ENCODE data around the gene PRND. TPM values are rescaled to one million over a fixed set of nuclear protein-coding genes. Genes with fewer than 3 reads are reported as not detected.
"Not testable (repeated sequence)": the region's sequence is repeated elsewhere in the genome, so short reads cannot be mapped to it uniquely, and the experiment has no call there.

The PRND gene
- polyA plus RNA-seq, 1 donor (not counting 4 experiments of a cell fraction or from before 2014, with no cell fraction given): not detected

GRCh38 chr20:4759100-4759884 lies 37.6 kb downstream of the PRND start:
- H3K36me3 ChIP-seq (ENCODE audit: control insufficient read depth in 2 of 2, extremely low read depth in 1 of 2, insufficient read depth in 2 of 2, low read length in 2 of 2); H3K27ac ChIP-seq (ENCODE audit: control insufficient read depth, insufficient read depth, low read length); H3K79me2 ChIP-seq (ENCODE audit: control insufficient read depth, insufficient read depth, low read length); H3K9me3 ChIP-seq (ENCODE audit: control insufficient read depth, low read depth, low read length); H2AFZ ChIP-seq (ENCODE audit: control insufficient read depth, low read length); DNase-seq (ENCODE audit: low read depth, low spot score); dilution Hi-C loops (cut with MboI; ENCODE audit: extremely low pct_ligation_motif_present, low sequenced_read_pairs); H3K9me1 ChIP-seq (ENCODE audit: control insufficient read depth, extremely low read depth, insufficient read depth, low read length); H3K27me3 ChIP-seq (ENCODE audit: control insufficient read depth, extremely low read depth, insufficient read depth, low read length); H4K20me1 ChIP-seq (ENCODE audit: control insufficient read depth, extremely low read depth, insufficient read depth, low read length); H3K4me2 ChIP-seq (ENCODE audit: control insufficient read depth, extremely low read depth, insufficient read depth, low read depth, low read length); FAIRE-seq; H3K9ac ChIP-seq (ENCODE audit: control insufficient read depth, extremely low read depth, insufficient read depth, low read length); H3K4me3 ChIP-seq (ENCODE audit: control insufficient read depth in 2 of 3, extremely low read depth in 1 of 3, insufficient read depth in 2 of 3, low read depth in 1 of 3, low read length in 3 of 3): not testable (repeated sequence)
- peaks cover 16% of the 10 kb centered on the region for H3K4me1 ChIP-seq (ENCODE audit: control insufficient read depth, extremely low read depth, insufficient read depth, low read length)
- peak in 2 of 3 experiments; percentile 20 to 41 for TF ChIP-seq CTCF (optimal IDR thresholded peaks at IDR 0.05 in 1 of 3, IDR thresholded peaks at IDR 0.05 in 1 of 3, conservative IDR thresholded peaks at IDR 0.05 in 1 of 3; ENCODE audit: extremely low read depth in 1 of 3, insufficient read depth in 2 of 3, low read length in 3 of 3)

- Histone ChIP-seq H3K27ac (ENCODE audit: control insufficient read depth, insufficient read depth, low read length) (no peak overlapping the region), H4K20me1 (ENCODE audit: control insufficient read depth, extremely low read depth, insufficient read depth, low read length) (no peaks in the 10 kb centered on the region), H3K4me1 (ENCODE audit: control insufficient read depth, extremely low read depth, insufficient read depth, low read length) (peaks cover 16% of the 10 kb centered on the region), H3K27me3 (ENCODE audit: control insufficient read depth, extremely low read depth, insufficient read depth, low read length) (peaks cover 8% of the 10 kb centered on the region), H3K36me3 (ENCODE audit: control insufficient read depth in 2 of 2, extremely low read depth in 1 of 2, insufficient read depth in 2 of 2, low read length in 2 of 2) (no peaks in the 10 kb centered on the region), H2AFZ (ENCODE audit: control insufficient read depth, low read length) (no peak overlapping the region), H3K9me3 (ENCODE audit: control insufficient read depth, low read depth, low read length) (no peaks in the 10 kb centered on the region), H3K9ac (ENCODE audit: control insufficient read depth, extremely low read depth, insufficient read depth, low read length) (no peak overlapping the region), H3K9me1 (ENCODE audit: control insufficient read depth, extremely low read depth, insufficient read depth, low read length) (no peaks in the 10 kb centered on the region), H3K4me2 (ENCODE audit: control insufficient read depth, extremely low read depth, insufficient read depth, low read depth, low read length) (no peak overlapping the region), H3K79me2 (ENCODE audit: control insufficient read depth, insufficient read depth, low read length) (no peaks in the 10 kb centered on the region), H3K4me3 (ENCODE audit: control insufficient read depth in 2 of 3, extremely low read depth in 1 of 3, insufficient read depth in 2 of 3, low read depth in 1 of 3, low read length in 3 of 3) (no peak overlapping the region)
- TF ChIP-seq EZH2 (IDR thresholded peaks at IDR 0.05; ENCODE audit: low read length) (no peak), CTCF (optimal IDR thresholded peaks at IDR 0.05 in 1 of 3, IDR thresholded peaks at IDR 0.05 in 1 of 3, conservative IDR thresholded peaks at IDR 0.05 in 1 of 3; ENCODE audit: extremely low read depth in 1 of 3, insufficient read depth in 2 of 3, low read length in 3 of 3) (no peak)
- dilution Hi-C loops (cut with MboI; ENCODE audit: extremely low pct_ligation_motif_present, low sequenced_read_pairs): no loop called here
- no peak for FAIRE-seq
- DNase-seq (ENCODE audit: low read depth, low spot score): no peak
These were observed 41.6 kb downstream of the PRND start for GRCh38 chr20:4763261-4763660.
